Measurements from ENCODE around the gene HIRIP3. TPM values are rescaled to one million over a fixed set of nuclear protein-coding genes. Genes with fewer than 3 reads are reported as not detected.

Gene HIRIP3
- total RNA-seq, 1 donor from 2014 or later = 11.1 TPM

DNA sequence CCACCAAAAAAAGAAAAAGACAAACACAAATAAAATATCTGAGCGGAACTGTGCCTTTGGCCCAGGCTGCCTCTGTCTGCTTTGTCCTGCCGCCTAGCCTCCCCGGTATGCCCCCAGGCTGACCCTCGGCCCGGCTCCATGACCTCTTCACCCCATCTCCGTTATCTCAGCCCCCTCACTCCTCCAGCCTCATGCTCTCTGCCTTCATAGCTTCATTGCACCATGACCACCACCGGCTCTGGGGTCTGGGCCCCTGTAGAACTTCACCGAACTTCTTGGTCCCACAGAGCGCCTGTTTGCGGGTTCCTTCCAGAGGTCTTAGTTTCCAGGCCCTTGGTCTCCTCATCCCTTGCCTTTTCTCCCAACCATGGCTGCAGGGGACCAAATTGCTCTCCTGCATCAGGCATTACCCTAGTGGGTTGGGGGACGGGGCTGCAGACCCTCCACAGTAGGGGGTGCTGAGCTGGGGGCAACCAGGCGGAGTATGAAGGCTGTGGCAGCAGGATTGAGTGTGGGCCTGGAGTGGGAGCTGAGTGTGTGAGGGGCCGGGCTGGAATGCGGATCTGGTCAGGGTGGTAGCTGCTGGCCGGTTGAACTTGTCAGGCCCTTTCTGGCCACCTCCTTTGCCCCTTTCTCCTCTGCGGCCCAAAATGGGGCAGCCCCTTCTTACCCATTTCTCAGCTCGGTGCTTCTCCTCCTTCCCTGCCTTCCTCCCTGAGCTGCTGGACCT, 6.9 kb downstream of the HIRIP3 start:
- no peak for ATAC-seq
- intact Hi-C loops (cut with DNase I) = no loop called here
- DNase-seq (ENCODE audit: low spot score) = no peak

GRCh38 chr16:29987371-29988085, 7.9 kb downstream of the HIRIP3 start:
- DNase-seq (ENCODE audit: low spot score) = no peak
- peak; percentile 14 for ATAC-seq
- intact Hi-C loops (cut with DNase I) = no loop called here

DNA sequence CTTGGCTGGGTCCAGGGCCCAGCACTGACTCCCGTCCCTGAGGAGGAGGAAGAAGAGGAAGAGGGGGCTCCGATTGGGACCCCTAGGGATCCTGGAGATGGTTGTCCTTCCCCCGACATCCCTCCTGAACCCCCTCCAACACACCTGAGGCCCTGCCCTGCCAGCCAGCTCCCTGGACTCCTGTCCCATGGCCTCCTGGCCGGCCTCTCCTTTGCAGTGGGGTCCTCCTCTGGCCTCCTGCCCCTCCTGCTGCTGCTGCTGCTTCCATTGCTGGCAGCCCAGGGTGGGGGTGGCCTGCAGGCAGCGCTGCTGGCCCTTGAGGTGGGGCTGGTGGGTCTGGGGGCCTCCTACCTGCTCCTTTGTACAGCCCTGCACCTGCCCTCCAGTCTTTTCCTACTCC, 8.5 kb downstream of the HIRIP3 start:
- no peak for DNase-seq (ENCODE audit: low spot score)

DNA sequence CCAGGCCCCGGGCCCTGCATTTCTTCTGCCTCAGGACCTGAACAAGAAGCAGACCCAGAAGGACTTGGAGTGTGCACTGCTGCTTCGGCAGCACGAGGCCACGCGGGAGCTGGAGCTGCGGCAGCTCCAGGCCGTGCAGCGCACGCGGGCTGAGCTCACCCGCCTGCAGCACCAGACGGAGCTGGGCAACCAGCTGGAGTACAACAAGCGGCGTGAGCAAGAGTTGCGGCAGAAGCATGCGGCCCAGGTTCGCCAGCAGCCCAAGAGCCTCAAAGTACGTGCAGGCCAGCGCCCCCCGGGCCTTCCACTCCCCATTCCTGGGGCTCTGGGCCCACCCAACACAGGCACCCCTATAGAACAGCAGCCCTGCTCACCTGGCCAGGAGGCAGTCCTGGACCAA, 9.2 kb downstream of the HIRIP3 start:
- ATAC-seq (no peak), DNase-seq (ENCODE audit: low spot score) (no peak)
- intact Hi-C loops (cut with DNase I) = no loop called here

More for the DNA sequence above, 8.5 kb downstream of the HIRIP3 start:
- no peak for ATAC-seq
- intact Hi-C loops (cut with DNase I) = no loop called here

DNA sequence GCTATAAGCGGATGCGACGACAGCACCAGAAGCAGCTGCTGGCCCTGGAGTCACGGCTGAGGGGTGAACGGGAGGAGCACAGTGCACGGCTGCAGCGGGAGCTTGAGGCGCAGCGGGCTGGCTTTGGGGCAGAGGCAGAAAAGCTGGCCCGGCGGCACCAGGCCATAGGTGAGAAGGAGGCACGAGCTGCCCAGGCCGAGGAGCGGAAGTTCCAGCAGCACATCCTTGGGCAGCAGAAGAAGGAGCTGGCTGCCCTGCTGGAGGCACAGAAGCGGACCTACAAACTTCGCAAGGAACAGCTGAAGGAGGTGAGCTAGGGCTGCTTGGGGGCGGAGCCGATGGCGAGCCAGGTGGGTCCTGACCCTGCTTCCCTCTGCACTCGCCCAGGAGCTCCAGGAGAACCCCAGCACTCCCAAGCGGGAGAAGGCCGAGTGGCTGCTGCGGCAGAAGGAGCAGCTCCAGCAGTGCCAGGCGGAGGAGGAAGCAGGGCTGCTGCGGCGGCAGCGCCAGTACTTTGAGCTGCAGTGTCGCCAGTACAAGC, 10.1 kb downstream of the HIRIP3 start:
- DNase-seq (ENCODE audit: low spot score) (no peak), ATAC-seq (no peak)
- intact Hi-C loops (cut with DNase I) = no loop called here

DNA sequence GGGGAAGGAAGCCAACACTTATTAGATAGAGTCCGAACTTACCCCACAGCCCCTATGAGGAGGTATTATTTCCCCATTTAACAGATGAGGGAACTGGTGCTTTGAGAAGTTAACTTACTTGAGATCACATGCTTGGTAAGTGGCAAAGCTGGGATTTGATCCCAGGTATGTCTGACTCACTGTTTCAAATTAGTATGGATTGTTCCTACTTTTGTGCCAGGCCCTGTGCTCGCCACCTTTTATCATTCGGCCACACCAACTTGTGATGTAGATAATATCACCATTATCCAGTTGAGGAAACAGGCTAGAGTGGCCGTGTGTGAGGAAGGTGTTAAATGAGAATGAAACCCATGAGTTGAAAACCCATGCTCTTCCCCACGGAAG, 10.7 kb downstream of the HIRIP3 start:
- DNase-seq (ENCODE audit: low spot score) (no peak), ATAC-seq (no peak)
- intact Hi-C loops (cut with DNase I) = no loop called here

GRCh38 chr16:29984137-29984763, 11.2 kb downstream of the HIRIP3 start:
- DNase-seq (ENCODE audit: low spot score) (no peak), ATAC-seq (no peak)
- intact Hi-C loops (cut with DNase I) = no loop called here

- ATAC-seq = no peak
- peak; percentile 49 for DNase-seq (ENCODE audit: low spot score)
- intact Hi-C loops (cut with DNase I) = no loop called here
These were observed 11.8 kb downstream of the HIRIP3 start for GRCh38 chr16:29983420-29984136.

DNA sequence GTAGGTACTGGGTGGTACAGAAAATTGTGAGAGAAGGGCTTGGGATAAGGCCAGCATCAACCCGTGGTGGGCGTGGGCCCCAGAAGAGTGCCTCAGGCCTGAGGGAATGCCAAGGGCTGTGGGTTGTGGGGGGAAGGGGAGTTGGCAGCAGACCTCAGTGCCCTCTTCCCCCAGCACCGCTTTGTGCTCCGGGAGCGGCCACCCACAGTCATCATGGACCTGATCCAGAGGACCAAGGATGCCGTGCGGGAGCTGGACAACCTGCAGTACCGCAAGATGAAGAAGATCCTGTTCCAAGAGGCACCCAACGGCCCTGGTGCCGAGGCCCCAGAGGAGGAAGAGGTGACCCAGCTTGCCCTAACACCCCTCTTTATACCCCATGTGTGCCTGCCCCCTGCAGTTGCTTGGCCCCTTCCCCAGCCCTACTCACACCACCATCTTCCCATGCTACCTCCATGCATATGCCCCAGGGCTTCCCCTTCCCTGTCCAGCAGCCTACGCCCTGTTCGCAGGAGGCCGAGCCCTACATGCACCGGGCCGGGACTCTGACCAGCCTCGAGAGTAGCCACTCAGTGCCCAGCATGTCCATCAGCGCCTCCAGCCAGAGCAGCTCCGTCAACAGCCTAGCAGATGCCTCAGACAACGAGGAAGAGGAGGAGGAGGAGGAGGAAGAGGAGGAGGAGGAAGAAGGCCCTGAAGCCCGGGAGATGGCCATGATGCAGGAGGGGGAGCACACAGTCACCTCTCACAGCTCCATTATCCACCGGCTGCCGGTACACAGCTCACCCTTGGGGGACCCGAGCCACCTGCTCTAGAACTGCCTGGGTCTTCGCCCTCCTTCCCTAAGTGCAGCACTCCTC, 12.6 kb downstream of the HIRIP3 start:
- DNase-seq (ENCODE audit: low spot score) (peak; percentile 42), ATAC-seq (peak; percentile 9)
- intact Hi-C loops (cut with DNase I) = no loop called here

DNA sequence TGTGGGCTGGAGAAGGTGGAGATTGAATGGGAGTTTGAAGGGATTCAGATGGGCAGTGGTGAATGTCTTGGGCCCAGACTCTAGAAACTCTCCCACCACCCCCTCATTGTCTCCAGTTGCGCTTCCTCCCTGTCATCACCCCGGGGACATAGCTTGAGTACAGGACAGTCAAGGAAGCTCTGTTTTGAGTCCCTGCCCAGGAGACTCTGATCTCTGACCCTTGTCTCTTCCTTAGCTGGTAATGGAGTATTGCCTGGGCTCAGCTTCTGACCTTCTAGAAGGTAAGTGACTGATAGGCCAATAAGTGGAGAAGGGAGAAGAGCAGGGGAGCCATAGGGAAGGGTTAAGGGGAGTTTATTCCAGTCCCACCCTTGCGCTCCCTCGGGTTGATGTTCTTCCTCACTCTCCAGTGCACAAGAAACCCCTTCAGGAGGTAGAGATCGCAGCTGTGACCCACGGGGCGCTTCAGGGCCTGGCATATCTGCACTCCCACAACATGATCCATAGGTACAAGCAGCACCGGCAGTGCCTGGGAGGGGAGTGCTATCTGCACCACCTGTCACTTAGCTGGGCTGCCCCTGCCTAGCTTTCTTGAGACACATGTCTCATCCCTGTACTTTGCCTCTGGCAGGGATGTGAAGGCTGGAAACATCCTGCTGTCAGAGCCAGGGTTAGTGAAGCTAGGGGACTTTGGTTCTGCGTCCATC, 16.7 kb downstream of the HIRIP3 start:
- DNase-seq (ENCODE audit: low spot score) (no peak), ATAC-seq (no peak)
- intact Hi-C loops (cut with DNase I) = no loop called here

GRCh38 chr16:29978081-29978480, 17.3 kb downstream of the HIRIP3 start:
- DNase-seq (ENCODE audit: low spot score) (no peak), ATAC-seq (no peak)
- intact Hi-C loops (cut with DNase I) = no loop called here

- no peak for DNase-seq (ENCODE audit: low spot score)
- intact Hi-C loops (cut with DNase I) = no loop called here
- no peak for ATAC-seq
These were observed 18.2 kb downstream of the HIRIP3 start for GRCh38 chr16:29977063-29977825.

GRCh38 chr16:29975811-29976511, 19.5 kb downstream of the HIRIP3 start:
- DNase-seq (ENCODE audit: low spot score) (no peak), ATAC-seq (no peak)
- intact Hi-C loops (cut with DNase I) = no loop called here

GRCh38 chr16:29975134-29975538, 20.3 kb downstream of the HIRIP3 start:
- intact Hi-C loops (cut with DNase I) = no loop called here

DNA sequence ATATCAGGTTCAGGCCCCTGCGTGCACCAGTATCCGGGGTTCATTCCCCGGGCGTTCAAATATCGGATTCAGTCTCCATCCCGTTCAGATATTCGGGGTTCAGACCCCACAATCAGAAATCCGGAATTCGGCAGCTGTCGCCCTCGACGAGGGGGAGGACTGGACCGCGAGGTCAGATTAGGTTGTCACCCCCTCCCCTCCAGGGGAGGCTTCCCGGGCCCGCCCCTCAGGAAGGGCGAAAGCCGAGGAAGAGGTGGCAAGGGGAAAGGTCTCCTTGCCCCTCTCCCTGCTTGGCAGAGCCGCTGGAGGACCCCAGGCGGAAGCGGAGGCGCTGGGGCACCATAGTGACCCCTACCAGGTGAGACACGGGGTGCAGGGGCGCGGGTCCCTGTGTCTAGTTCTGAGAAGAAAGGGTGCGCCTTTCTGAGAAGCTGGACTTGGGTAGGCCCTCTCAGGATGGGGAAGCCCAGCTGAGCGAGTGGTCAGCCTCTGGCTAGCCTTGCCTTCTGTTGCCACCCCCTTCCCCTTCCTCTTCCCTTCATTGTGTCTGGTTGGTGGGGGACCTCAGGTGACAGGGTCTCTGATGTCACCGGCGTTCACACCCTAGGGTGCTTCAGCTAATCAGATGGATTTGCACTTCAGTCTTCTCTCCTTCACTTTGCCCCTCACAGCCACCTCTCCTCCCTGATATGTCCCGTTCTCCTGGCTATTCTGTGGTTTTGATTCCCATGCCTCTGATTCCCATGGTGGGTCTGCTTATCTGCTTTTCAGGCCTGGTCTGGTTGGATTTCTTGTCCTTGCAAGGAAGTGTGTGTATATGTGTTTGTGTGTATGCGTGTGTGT, 20.9 kb downstream of the HIRIP3 start:
- no peak for DNase-seq (ENCODE audit: low spot score)
- intact Hi-C loops (cut with DNase I) = no loop called here

More at GRCh38 chr16:29975134-29975538, 20.3 kb downstream of the HIRIP3 start:
- DNase-seq (ENCODE audit: low spot score) (no peak), ATAC-seq (no peak)

More for the DNA sequence above, 20.9 kb downstream of the HIRIP3 start:
- ATAC-seq = no peak

All from sciatic nerve (tissue), 2 donors.